Activated T-cell treated with anti-CD3 and anti-CD28 coated beads, Interleukin-2, amount 50 U/mL, for 72 hours (primary cell): Measurements from ENCODE around the gene MCC. TPM values are rescaled to one million over a fixed set of nuclear protein-coding genes. Genes with fewer than 3 reads are reported as not detected.

Source experiments
- ATAC-seq, 2 donors: fragments of 150-1000 bp; cut with Tn5 transposase; replicated peaks in 1 of 2; 2 replicates each; pipeline ENCODE4 v1.10.0; 2021; ENCODE audit warnings: moderate library complexity in 2 of 2, mild to moderate bottlenecking in 1 of 2
- DNase-seq, 2 donors: peaks; one replicate each; pipeline ENCODE4 v3.0.0; 2021 to 2022; ENCODE audit warnings: mixed read lengths in 1 of 2
- H3K27ac Mint-ChIP-seq: one replicate; pipeline ENCODE4 v1.8.0; 2022; ENCODE audit warnings: mild to moderate bottlenecking, moderate library complexity, mixed read lengths
- H3K27me3 Mint-ChIP-seq: one replicate; pipeline ENCODE4 v1.8.0; 2022; ENCODE audit warnings: low read depth, mixed read lengths
- H3K36me3 Mint-ChIP-seq, 2 donors: one replicate each; pipeline ENCODE4 v1.8.0; 2022; ENCODE audit warnings: mixed read lengths in 2 of 2, mild to moderate bottlenecking in 1 of 2; ENCODE audit not compliant: insufficient read depth in 2 of 2
- H3K4me1 Mint-ChIP-seq: one replicate; pipeline ENCODE4 v1.8.0; 2022; ENCODE audit warnings: low read depth, mixed read lengths
- H3K4me3 Mint-ChIP-seq, 2 donors: one replicate each; pipeline ENCODE4 v1.8.0; 2022; ENCODE audit warnings: mild to moderate bottlenecking in 2 of 2, mixed read lengths in 2 of 2, moderate library complexity in 2 of 2
- H3K9me3 Mint-ChIP-seq, 2 donors: one replicate each; pipeline ENCODE4 v1.8.0; 2022; ENCODE audit warnings: mixed read lengths in 2 of 2
- total RNA-seq, 2 donors: library from RNA; stranded (reverse); gene quantifications; one replicate each; pipeline ENCODE4 v1.2.3, GENCODE V29; 2022

The MCC gene
- total RNA-seq, 2 donors from 2014 or later: 3.3 to 4.2 TPM

- no peak overlapping the region for H3K27ac Mint-ChIP-seq
- H3K27me3 Mint-ChIP-seq: no peaks in the 10 kb centered on the region
- no peaks in the 10 kb centered on the region for H3K9me3 Mint-ChIP-seq
- H3K4me3 Mint-ChIP-seq: no peak overlapping the region
- no peak for ATAC-seq
- no peak for DNase-seq
- no peaks in the 10 kb centered on the region for H3K4me1 Mint-ChIP-seq
- no peaks in the 10 kb centered on the region for H3K36me3 Mint-ChIP-seq
Observed at GRCh38 chr5:113202746-113203716, 285.2 kb downstream of the MCC start.

GRCh38 chr5:113202287-113202686, 286.0 kb downstream of the MCC start:
- no peaks in the 10 kb centered on the region for H3K9me3 Mint-ChIP-seq

GRCh38 chr5:113201715-113202114, 286.5 kb downstream of the MCC start:
- no peak overlapping the region for H3K4me3 Mint-ChIP-seq
- no peaks in the 10 kb centered on the region for H3K36me3 Mint-ChIP-seq
- no peaks in the 10 kb centered on the region for H3K4me1 Mint-ChIP-seq
- DNase-seq (no peak), ATAC-seq (no peak)
- no peak overlapping the region for H3K27ac Mint-ChIP-seq
- no peaks in the 10 kb centered on the region for H3K9me3 Mint-ChIP-seq
- H3K27me3 Mint-ChIP-seq: no peaks in the 10 kb centered on the region

More at GRCh38 chr5:113202287-113202686, 286.0 kb downstream of the MCC start:
- Mint-ChIP-seq H3K4me1 (no peaks in the 10 kb centered on the region), H3K36me3 (no peaks in the 10 kb centered on the region), H3K27ac (no peak overlapping the region), H3K27me3 (no peaks in the 10 kb centered on the region), H3K4me3 (no peak overlapping the region)
- ATAC-seq: no peak
- no peak for DNase-seq

GRCh38 chr5:113199122-113199905, 288.9 kb downstream of the MCC start:
- H3K27me3 Mint-ChIP-seq: no peaks in the 10 kb centered on the region
- H3K4me1 Mint-ChIP-seq: no peaks in the 10 kb centered on the region
- H3K9me3 Mint-ChIP-seq: no peaks in the 10 kb centered on the region
- DNase-seq (no peak), ATAC-seq (no peak)
- no peak overlapping the region for H3K4me3 Mint-ChIP-seq
- no peak overlapping the region for H3K27ac Mint-ChIP-seq
- H3K36me3 Mint-ChIP-seq: no peaks in the 10 kb centered on the region

- H3K4me3 Mint-ChIP-seq: no peak overlapping the region
- peaks cover 2 to 6% of the 10 kb centered on the region in 2 donors for H3K9me3 Mint-ChIP-seq
- DNase-seq (no peak), ATAC-seq (no peak)
- H3K4me1 Mint-ChIP-seq: no peaks in the 10 kb centered on the region
- H3K36me3 Mint-ChIP-seq: peaks cover 2% of the 10 kb centered on the region in 2 donors
- H3K27me3 Mint-ChIP-seq: no peaks in the 10 kb centered on the region
- no peak overlapping the region for H3K27ac Mint-ChIP-seq
Observed at GRCh38 chr5:113197456-113198200, 290.6 kb downstream of the MCC start.

GRCh38 chr5:113195771-113196170, 292.5 kb downstream of the MCC start:
- Mint-ChIP-seq H3K4me1 (no peaks in the 10 kb centered on the region), H3K36me3 (peaks cover 2% of the 10 kb centered on the region in 2 donors), H3K27ac (no peak overlapping the region), H3K4me3 (no peak overlapping the region), H3K27me3 (no peaks in the 10 kb centered on the region), H3K9me3 (peaks cover 2 to 6% of the 10 kb centered on the region in 2 donors)
- no peak for DNase-seq
- ATAC-seq: no peak

- Mint-ChIP-seq H3K4me3 (no peak overlapping the region), H3K9me3 (peaks cover 2 to 6% of the 10 kb centered on the region in 2 donors), H3K27me3 (no peaks in the 10 kb centered on the region), H3K36me3 (peaks cover 2% of the 10 kb centered on the region in 2 donors), H3K4me1 (no peaks in the 10 kb centered on the region), H3K27ac (no peak overlapping the region)
- no peak for ATAC-seq
- DNase-seq: no peak
Observed at GRCh38 chr5:113195251-113195650, 293.0 kb downstream of the MCC start.

GRCh38 chr5:113194591-113194990, 293.7 kb downstream of the MCC start:
- Mint-ChIP-seq H3K27ac (no peak overlapping the region), H3K4me3 (no peak overlapping the region), H3K9me3 (peaks cover 2 to 6% of the 10 kb centered on the region in 2 donors), H3K4me1 (no peaks in the 10 kb centered on the region), H3K27me3 (no peaks in the 10 kb centered on the region), H3K36me3 (peaks cover 2% of the 10 kb centered on the region in 2 donors)
- ATAC-seq (no peak), DNase-seq (no peak)

- Mint-ChIP-seq H3K27me3 (no peaks in the 10 kb centered on the region), H3K4me3 (no peak overlapping the region), H3K27ac (no peak overlapping the region), H3K4me1 (no peaks in the 10 kb centered on the region), H3K36me3 (peaks cover 2% of the 10 kb centered on the region in 2 donors), H3K9me3 (peaks cover 2 to 6% of the 10 kb centered on the region in 2 donors)
- DNase-seq (no peak), ATAC-seq (no peak)
Observed at GRCh38 chr5:113194125-113194524, 294.1 kb downstream of the MCC start.

- H3K27ac Mint-ChIP-seq: no peak overlapping the region
- H3K36me3 Mint-ChIP-seq: peaks cover 2% of the 10 kb centered on the region in 2 donors
- no peaks in the 10 kb centered on the region for H3K27me3 Mint-ChIP-seq
- H3K4me3 Mint-ChIP-seq: no peak overlapping the region
- DNase-seq: no peak
- ATAC-seq: no peak
- peaks cover 2 to 6% of the 10 kb centered on the region in 2 donors for H3K9me3 Mint-ChIP-seq
- no peaks in the 10 kb centered on the region for H3K4me1 Mint-ChIP-seq
Observed at GRCh38 chr5:113193311-113193978, 294.8 kb downstream of the MCC start.

- H3K27me3 Mint-ChIP-seq: no peaks in the 10 kb centered on the region
- ATAC-seq: no peak
- no peak overlapping the region for H3K27ac Mint-ChIP-seq
- peaks cover 2 to 6% of the 10 kb centered on the region in 2 donors for H3K9me3 Mint-ChIP-seq
- H3K4me1 Mint-ChIP-seq: no peaks in the 10 kb centered on the region
- no peak for DNase-seq
- H3K36me3 Mint-ChIP-seq: peaks cover 2% of the 10 kb centered on the region in 2 donors
- no peak overlapping the region for H3K4me3 Mint-ChIP-seq
Observed at GRCh38 chr5:113192541-113192940, 295.7 kb downstream of the MCC start.

GRCh38 chr5:113190347-113190746, 297.9 kb downstream of the MCC start:
- DNase-seq (no peak), ATAC-seq (no peak)
- Mint-ChIP-seq H3K4me1 (no peaks in the 10 kb centered on the region), H3K4me3 (no peak overlapping the region), H3K36me3 (peaks cover 2% of the 10 kb centered on the region in 2 donors), H3K9me3 (peaks cover 2 to 6% of the 10 kb centered on the region in 2 donors), H3K27ac (no peak overlapping the region), H3K27me3 (no peaks in the 10 kb centered on the region)
